Spinal cord (tissue), 10 donors: Measurements from ENCODE around the gene PLXNA2. TPM values are rescaled to one million over a fixed set of nuclear protein-coding genes. Genes with fewer than 3 reads are reported as not detected.

Experiments used
- DNase-seq, 6 donors: peaks; one replicate each; pipeline versions ENCODE4 v3.0.0 to v3.0.0-alpha.2; 2013 to 2015; ENCODE audit warnings: low spot score in 6 of 6, low read depth in 4 of 6
- H3K27ac ChIP-seq: one replicate; pipeline ENCODE4 v1.5.1; 2013; ENCODE audit warnings: low read depth, low read length, control low read depth
- H3K27me3 ChIP-seq: one replicate; pipeline ENCODE4 v1.6.1; 2013; ENCODE audit warnings: low read length; ENCODE audit not compliant: control insufficient read depth, insufficient read depth
- H3K36me3 ChIP-seq: one replicate; pipeline ENCODE4 v1.6.1; 2013; ENCODE audit warnings: low read length; ENCODE audit not compliant: control insufficient read depth, insufficient read depth
- H3K4me1 ChIP-seq: one replicate; pipeline ENCODE4 v1.6.1; 2013; ENCODE audit warnings: low read length; ENCODE audit not compliant: control insufficient read depth, insufficient read depth
- H3K4me3 ChIP-seq: one replicate; pipeline ENCODE4 v1.5.1; 2013; ENCODE audit warnings: low read depth, low read length, control low read depth
- H3K9me3 ChIP-seq: one replicate; pipeline ENCODE4 v1.6.1; 2013; ENCODE audit warnings: low read length; ENCODE audit not compliant: control insufficient read depth, insufficient read depth
- WGBS: methylation state at CpG from one replicate; pipeline ENCODE4 v1.1.5; 2013; ENCODE audit warnings: missing lambda C conversion rate; ENCODE audit not compliant: insufficient coverage; 5-methylcytosine and 5-hydroxymethylcytosine counted together
- polyA plus RNA-seq, 2 donors: library from polyadenylated mRNA; unstranded; fragments of 120-200 nt; gene quantifications; one replicate each; pipeline ENCODE4 v1.2.1, GENCODE V29; 2013; ENCODE audit not compliant: insufficient read length in 2 of 2
- total RNA-seq, 2 donors: library from RNA; depleted of rRNA in 1 of 2; stranded (reverse); fragments of 120-200 nt in 1 of 2; fragments of >200 nt in 1 of 2; gene quantifications; one replicate each; pipeline versions ENCODE4 v1.2.3 to v1.2.4, GENCODE V29; 2013 to 2014
- donor health status: healthy.

Gene PLXNA2
- total and polyA plus RNA-seq, 4 donors: 22.0 to 52.8 (median 39.7) TPM

DNA sequence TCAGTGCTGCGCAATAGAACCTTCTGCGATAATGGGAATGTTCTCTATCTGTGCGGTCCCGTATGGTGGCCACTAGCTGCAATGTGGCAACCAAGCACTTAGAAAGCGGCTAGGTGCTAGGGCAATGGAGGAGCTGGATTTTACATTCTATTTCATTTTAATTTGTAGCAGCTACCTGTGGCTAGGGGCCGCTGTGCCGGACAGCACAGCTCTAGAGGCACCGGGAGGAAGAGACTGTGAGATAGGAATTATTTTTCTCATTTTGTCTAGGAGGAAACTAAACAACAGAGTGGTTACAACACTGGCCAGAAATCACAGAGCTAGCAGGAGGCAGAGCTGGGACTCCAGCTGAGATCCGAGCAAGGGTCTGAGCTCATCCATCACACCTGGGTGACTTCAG is 202.7 kb downstream of the PLXNA2 start:
- Histone ChIP-seq H3K27me3 (no peaks in the 10 kb centered on the region), H3K9me3 (no peaks in the 10 kb centered on the region), H3K4me1 (peaks cover 53% of the 10 kb centered on the region), H3K27ac (no peak overlapping the region), H3K36me3 (peaks cover 86% of the 10 kb centered on the region), H3K4me3 (no peak overlapping the region)
- no peak for DNase-seq
- WGBS: 82% methylated on average over 5 of the region's 9 CpGs

GRCh38 chr1:208040821-208041297 is 203.3 kb downstream of the PLXNA2 start:
- H3K27ac ChIP-seq: no peak overlapping the region
- WGBS: 50% methylated on average over 2 of the region's 6 CpGs
- peaks cover 80% of the 10 kb centered on the region for H3K36me3 ChIP-seq
- H3K4me3 ChIP-seq: no peak overlapping the region
- H3K9me3 ChIP-seq: no peaks in the 10 kb centered on the region
- H3K27me3 ChIP-seq: no peaks in the 10 kb centered on the region
- DNase-seq: peak in 2 of 6 donors; percentile 51 to 70
- H3K4me1 ChIP-seq: peaks cover 47% of the 10 kb centered on the region

DNA sequence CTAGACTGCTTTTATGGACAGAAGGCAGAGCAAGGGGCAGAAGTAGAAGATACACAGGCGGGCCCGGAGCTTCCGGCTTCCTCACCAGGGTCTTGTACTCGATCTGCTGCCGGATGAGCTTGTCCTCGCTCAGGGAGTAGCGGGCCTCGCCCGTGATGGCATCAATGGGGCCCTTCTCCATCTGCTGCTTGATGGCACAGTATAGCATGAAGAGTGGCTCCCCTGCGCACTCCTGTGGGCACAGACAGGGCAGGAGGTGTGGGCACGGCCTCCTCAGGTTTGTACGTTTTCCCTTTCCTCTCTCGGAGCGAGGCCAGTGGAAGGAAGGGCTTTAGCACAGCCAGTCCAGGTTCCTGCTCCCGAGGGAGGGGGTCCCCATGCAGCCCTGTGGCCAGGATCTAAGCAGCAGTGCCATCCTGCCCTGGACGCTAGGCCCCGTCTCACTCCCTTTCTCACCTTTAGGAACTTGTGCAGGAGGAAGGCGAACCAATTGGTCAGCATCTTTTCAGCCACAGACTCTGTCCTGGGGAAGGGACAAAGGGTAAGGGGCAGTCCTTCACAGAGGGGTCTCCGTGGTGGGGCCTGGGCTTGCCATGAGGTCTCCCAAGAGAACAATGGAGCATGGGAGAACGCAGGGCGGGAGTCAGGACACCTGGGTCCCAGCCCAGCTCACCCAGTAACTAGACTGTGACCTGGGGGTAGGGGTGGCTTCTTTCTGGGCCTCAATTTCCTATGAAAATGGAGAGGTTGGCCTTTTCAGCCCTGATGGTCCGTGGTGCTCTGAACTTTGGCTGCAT is 204.4 kb downstream of the PLXNA2 start:
- Histone ChIP-seq H3K4me3 (no peak overlapping the region), H3K27me3 (no peaks in the 10 kb centered on the region), H3K4me1 (peaks cover 40% of the 10 kb centered on the region), H3K9me3 (no peaks in the 10 kb centered on the region), H3K27ac (no peak overlapping the region), H3K36me3 (peaks cover 71% of the 10 kb centered on the region)
- no peak for DNase-seq
- WGBS: 91% methylated on average over 17 of the region's 22 CpGs

DNA sequence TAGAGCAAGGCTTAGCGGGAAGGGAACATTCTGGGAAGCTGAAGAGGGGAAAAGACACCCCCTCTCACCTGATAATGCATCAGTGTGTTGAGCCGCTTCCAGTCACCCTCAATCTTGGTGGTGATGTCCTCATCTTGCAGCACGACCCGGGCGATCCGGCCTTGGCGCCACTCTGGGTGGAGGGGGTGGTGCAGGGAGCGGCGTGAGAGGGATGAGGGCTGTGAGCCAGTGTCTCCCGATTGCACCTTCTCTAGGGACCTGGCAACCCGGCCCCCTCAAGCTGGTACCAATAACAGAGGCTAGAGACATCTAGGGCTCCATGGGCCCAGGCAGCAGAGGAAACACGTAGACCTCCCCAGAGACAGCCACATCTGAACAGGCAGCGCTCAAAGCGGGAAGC is 205.9 kb downstream of the PLXNA2 start:
- H3K27me3 ChIP-seq: no peaks in the 10 kb centered on the region
- 88% methylated on average over 7 of the region's 14 CpGs for WGBS
- H3K9me3 ChIP-seq: no peaks in the 10 kb centered on the region
- no peak overlapping the region for H3K4me3 ChIP-seq
- peaks cover 68% of the 10 kb centered on the region for H3K36me3 ChIP-seq
- no peak overlapping the region for H3K27ac ChIP-seq
- H3K4me1 ChIP-seq: peaks cover 34% of the 10 kb centered on the region
- no peak for DNase-seq

DNA sequence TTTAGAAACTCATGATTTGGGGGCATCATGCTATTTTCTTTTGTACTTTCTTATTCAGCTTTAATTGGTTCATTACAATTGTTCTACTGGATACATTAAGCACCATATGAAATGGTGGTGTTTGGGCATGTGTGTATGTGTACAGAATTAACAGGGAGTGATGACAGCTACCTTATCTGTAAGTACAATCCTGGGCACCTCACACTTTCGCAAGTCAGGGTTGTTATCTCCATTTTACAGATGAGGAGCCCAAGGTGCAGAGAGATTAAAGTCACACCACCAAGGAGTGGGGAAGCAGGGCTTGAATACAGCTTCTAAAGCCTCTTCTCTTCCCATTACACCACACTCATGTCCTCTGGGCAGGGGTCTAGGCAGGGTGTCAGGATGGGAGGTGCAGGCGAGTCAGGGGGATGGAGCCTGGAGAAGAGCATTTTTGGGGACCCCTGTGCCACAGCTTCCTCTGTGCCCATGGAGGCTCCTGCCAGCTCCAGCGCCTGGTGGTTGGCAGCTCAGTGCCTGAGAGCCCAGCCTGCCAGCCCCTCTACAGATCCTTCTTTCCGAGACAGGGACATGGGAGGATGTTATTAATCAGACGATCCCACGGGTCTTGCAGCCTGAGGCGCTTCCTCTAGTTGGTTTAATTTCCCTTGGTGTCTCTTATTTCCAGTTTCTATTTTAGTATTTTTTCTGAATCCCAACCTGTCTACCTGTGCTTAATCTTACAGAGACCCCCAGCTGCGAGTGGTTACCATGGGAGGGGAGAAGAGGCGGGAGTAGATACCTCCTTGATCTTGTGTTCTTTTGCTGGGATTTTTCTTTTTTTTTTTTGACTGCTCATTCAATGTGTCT is 207.0 kb downstream of the PLXNA2 start:
- Histone ChIP-seq H3K9me3 (no peaks in the 10 kb centered on the region), H3K4me3 (no peak overlapping the region), H3K36me3 (peaks cover 64% of the 10 kb centered on the region), H3K27me3 (no peaks in the 10 kb centered on the region), H3K27ac (no peak overlapping the region), H3K4me1 (peaks cover 28% of the 10 kb centered on the region)
- WGBS: 88% methylated on average over 1 of the region's 9 CpGs
- DNase-seq: peak in 1 of 6 donors; percentile 57

- Histone ChIP-seq H3K4me3 (no peak overlapping the region), H3K4me1 (peaks cover 27% of the 10 kb centered on the region), H3K27me3 (no peaks in the 10 kb centered on the region), H3K36me3 (peaks cover 64% of the 10 kb centered on the region), H3K9me3 (no peaks in the 10 kb centered on the region), H3K27ac (no peak overlapping the region)
- 97% methylated on average over 5 of the region's 8 CpGs for WGBS
- peak in 1 of 6 donors; percentile 60 for DNase-seq
Observed at GRCh38 chr1:208036106-208036808, 207.9 kb downstream of the PLXNA2 start.

GRCh38 chr1:208034135-208034534 is 210.0 kb downstream of the PLXNA2 start:
- H3K27ac ChIP-seq: no peak overlapping the region
- no peak for DNase-seq
- no peak overlapping the region for H3K4me3 ChIP-seq
- peaks cover 36% of the 10 kb centered on the region for H3K4me1 ChIP-seq
- 91% methylated on average over 8 of the region's 8 CpGs for WGBS
- H3K27me3 ChIP-seq: no peaks in the 10 kb centered on the region
- no peaks in the 10 kb centered on the region for H3K9me3 ChIP-seq
- H3K36me3 ChIP-seq: peaks cover 61% of the 10 kb centered on the region

- Histone ChIP-seq H3K27me3 (no peaks in the 10 kb centered on the region), H3K4me3 (no peak overlapping the region), H3K9me3 (no peaks in the 10 kb centered on the region), H3K36me3 (peaks cover 64% of the 10 kb centered on the region), H3K4me1 (peaks cover 44% of the 10 kb centered on the region), H3K27ac (no peak overlapping the region)
- no CpG with 5 or more reads among the region's 10 CpGs for WGBS
- DNase-seq: no peak
Observed at GRCh38 chr1:208033236-208033635, 210.9 kb downstream of the PLXNA2 start.

- H3K27me3 ChIP-seq: no peaks in the 10 kb centered on the region
- no peak overlapping the region for H3K27ac ChIP-seq
- H3K36me3 ChIP-seq: peaks cover 63% of the 10 kb centered on the region
Observed at GRCh38 chr1:208031932-208032320, 212.3 kb downstream of the PLXNA2 start.

More at GRCh38 chr1:208031932-208032320, 212.3 kb downstream of the PLXNA2 start:
- WGBS: 91% methylated on average over 4 of the region's 4 CpGs
- H3K9me3 ChIP-seq: no peaks in the 10 kb centered on the region
- H3K4me3 ChIP-seq: no peak overlapping the region
- peaks cover 41% of the 10 kb centered on the region for H3K4me1 ChIP-seq
- no peak for DNase-seq
